Upper lobe of right lung (tissue), 1 donor: ENCODE data around the gene CRHR1. TPM values are rescaled to one million over a fixed set of nuclear protein-coding genes. Genes with fewer than 3 reads are reported as not detected.

Source experiments
- ATAC-seq: fragments of 200-7000 bp; cut with Tn5 transposase; one replicate; pipeline ENCODE4 v1.9.1; 2020; ENCODE audit warnings: mild to moderate bottlenecking, moderate library complexity
- DNase-seq: peaks from one replicate; pipeline ENCODE4 v3.0.0-alpha.2; 2020
- H3K27ac ChIP-seq: fragments of 200-600 bp; one replicate; pipeline ENCODE4 v1.8.0; 2022
- H3K27me3 ChIP-seq: fragments of 200-600 bp; one replicate; pipeline ENCODE4 v1.8.0; 2022; ENCODE audit warnings: mild to moderate bottlenecking
- H3K36me3 ChIP-seq: fragments of 200-600 bp; one replicate; pipeline ENCODE4 v1.8.0; 2022
- H3K4me1 ChIP-seq: fragments of 200-600 bp; one replicate; pipeline ENCODE4 v1.8.0; 2022
- H3K4me3 ChIP-seq: fragments of 200-600 bp; one replicate; pipeline ENCODE4 v1.8.0; 2022; ENCODE audit warnings: mild to moderate bottlenecking
- H3K9me3 ChIP-seq: fragments of 200-600 bp; one replicate; pipeline ENCODE4 v1.8.0; 2022
- intact Hi-C: fragments of 100-400 bp; cut with DNase I; formaldehyde crosslinking; loops from one replicate; pipeline ENCODE4 v1.11.0; 2022
- total RNA-seq: library from RNA; stranded (reverse); fragmentation: NEBNext Ultra II Directional; extraction: Animal tissue kit (Norgen Biotek cat#: 25700); gene quantifications from one replicate; pipeline ENCODE4 v1.2.1, GENCODE V29; 2021
- TF ChIP-seq, protein P1 (sequence below): fragments of 200-600 bp; IDR thresholded peaks from one replicate; pipeline ENCODE4 v1.8.0; 2022; ENCODE audit warnings: antibody characterized with exemption
- donor health status: DM: no; HTN: yes; CAD: no; lungs with severe emphysema.

CRHR1 gene
- total RNA-seq, 1 donor from 2014 or later = not detected

DNA sequence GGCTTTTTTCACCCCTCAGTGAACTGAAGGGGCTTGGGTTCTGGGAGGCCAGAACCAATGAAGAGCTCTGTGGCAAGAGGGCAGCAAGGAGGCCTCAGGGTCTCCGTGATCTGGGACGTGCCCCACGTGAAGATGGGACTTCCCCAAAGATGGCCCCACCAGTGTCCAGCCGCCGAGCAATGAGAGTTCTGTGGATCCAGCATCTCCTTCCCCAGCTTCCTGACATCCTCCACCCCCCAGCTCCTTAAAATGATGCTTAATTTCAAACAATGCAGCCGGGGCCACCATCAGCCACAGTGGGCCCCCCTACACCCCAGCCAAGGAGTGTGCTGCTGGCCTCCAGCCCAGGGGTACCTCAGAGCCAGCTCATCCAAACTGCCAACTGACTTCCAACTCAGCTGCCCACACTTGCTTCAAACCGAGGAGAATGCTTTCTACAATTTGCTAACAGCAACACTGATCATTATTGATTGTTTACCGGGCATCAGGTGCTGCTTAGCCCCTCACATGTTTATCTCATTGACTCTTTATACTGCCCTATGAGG is 54.7 kb downstream of the CRHR1 start:
- Histone ChIP-seq H3K36me3 (no peaks in the 10 kb centered on the region), H3K9me3 (no peaks in the 10 kb centered on the region), H3K4me3 (no peak overlapping the region), H3K4me1 (no peaks in the 10 kb centered on the region), H3K27me3 (no peaks in the 10 kb centered on the region), H3K27ac (no peak overlapping the region)
- intact Hi-C loops = loop anchor here (10.0 kb wide), 1 partner anchor 194 kb away; no protein-coding TSS in a partner anchor
- no peak for ATAC-seq
- TF ChIP-seq, protein P1, sequence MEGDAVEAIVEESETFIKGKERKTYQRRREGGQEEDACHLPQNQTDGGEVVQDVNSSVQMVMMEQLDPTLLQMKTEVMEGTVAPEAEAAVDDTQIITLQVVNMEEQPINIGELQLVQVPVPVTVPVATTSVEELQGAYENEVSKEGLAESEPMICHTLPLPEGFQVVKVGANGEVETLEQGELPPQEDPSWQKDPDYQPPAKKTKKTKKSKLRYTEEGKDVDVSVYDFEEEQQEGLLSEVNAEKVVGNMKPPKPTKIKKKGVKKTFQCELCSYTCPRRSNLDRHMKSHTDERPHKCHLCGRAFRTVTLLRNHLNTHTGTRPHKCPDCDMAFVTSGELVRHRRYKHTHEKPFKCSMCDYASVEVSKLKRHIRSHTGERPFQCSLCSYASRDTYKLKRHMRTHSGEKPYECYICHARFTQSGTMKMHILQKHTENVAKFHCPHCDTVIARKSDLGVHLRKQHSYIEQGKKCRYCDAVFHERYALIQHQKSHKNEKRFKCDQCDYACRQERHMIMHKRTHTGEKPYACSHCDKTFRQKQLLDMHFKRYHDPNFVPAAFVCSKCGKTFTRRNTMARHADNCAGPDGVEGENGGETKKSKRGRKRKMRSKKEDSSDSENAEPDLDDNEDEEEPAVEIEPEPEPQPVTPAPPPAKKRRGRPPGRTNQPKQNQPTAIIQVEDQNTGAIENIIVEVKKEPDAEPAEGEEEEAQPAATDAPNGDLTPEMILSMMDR = no peak
- no peak for DNase-seq

DNA sequence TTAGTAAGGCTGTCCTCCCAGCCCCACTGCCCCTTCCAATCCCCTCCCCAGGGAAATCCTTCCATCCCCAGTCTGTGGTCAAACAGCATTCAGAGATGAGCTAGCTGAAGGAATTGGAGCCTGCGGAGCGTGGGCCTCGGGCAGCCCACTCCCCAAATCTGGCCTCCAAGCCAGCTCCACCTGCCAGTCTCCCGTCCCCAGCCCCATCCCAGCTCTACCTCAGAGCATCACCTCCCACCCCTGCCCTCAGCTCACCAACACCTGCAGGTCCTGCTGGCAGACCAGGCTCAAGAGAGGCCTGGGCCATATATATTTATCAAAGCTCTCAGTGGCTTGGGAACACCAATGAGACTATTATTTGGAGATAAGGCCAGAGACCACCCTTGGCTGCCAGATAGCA is 55.3 kb downstream of the CRHR1 start:
- H3K27ac ChIP-seq = no peak overlapping the region
- DNase-seq (no peak), ATAC-seq (no peak)
- no peaks in the 10 kb centered on the region for H3K4me1 ChIP-seq
- TF ChIP-seq, protein P1 = no peak
- intact Hi-C loops = loop anchor here (10.0 kb wide), 1 partner anchor 195 kb away; no protein-coding TSS in a partner anchor
- no peak overlapping the region for H3K4me3 ChIP-seq
- H3K9me3 ChIP-seq = no peaks in the 10 kb centered on the region
- no peaks in the 10 kb centered on the region for H3K36me3 ChIP-seq
- H3K27me3 ChIP-seq = no peaks in the 10 kb centered on the region

DNA sequence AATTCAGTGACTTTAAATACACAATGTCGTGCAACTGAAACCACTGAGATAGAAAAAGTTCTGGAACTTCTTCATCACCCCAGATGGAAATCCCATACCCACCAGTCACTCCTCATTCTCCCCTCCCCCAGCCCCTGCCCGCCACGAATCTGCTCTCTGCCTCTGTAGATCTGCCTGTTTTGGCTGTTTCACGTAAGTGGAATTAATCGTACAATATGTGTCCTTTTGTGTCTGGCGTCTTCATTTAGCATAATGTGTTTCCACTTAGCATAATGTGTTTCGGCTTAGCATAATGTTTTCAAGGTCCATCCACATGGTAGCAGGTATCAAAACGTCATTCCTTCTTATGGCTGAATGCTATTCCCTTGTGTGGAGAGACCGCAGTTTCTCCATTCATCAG is 57.1 kb downstream of the CRHR1 start:
- DNase-seq = no peak
- TF ChIP-seq, protein P1 = no peak
- ATAC-seq = no peak
- no peak overlapping the region for H3K4me3 ChIP-seq
- intact Hi-C loops = no loop called here
- H3K9me3 ChIP-seq = no peaks in the 10 kb centered on the region
- no peaks in the 10 kb centered on the region for H3K27me3 ChIP-seq
- no peaks in the 10 kb centered on the region for H3K36me3 ChIP-seq
- no peaks in the 10 kb centered on the region for H3K4me1 ChIP-seq
- H3K27ac ChIP-seq = no peak overlapping the region

DNA sequence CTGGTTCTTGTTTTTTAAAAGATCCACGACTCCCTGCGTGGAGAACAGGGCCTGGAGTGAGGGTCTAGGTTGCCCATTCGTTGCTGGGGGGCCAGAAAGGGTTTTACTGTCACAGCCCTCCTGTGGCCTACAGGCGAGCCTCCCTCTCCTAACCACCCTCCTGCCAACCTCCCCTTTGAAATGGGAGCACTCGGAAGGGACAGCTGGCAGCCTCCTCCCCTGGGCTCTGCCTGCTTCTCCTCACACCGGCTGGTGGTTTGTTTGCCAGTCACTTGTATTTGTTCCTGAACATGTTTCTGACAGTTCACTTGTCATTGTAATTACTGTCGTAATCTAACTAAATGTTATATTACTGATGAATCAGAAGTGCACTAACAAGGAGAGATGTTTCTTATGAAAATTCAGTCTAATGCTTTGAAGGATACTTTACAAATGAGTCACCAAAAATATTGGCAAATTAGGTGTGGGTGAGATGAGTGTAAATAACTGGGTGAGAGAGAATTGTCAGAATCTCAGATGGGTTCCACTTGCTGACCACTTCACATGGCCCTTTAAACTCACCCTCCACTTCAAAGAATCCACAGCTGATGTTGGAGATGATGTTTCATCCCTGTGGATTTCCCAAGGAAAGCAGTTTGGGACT is 57.9 kb downstream of the CRHR1 start:
- H3K9me3 ChIP-seq = no peaks in the 10 kb centered on the region
- DNase-seq (no peak), ATAC-seq (no peak)
- no peak overlapping the region for H3K4me3 ChIP-seq
- no peaks in the 10 kb centered on the region for H3K36me3 ChIP-seq
- TF ChIP-seq, protein P1 = no peak
- no peak overlapping the region for H3K27ac ChIP-seq
- intact Hi-C loops = no loop called here
- H3K4me1 ChIP-seq = no peaks in the 10 kb centered on the region
- no peaks in the 10 kb centered on the region for H3K27me3 ChIP-seq

DNA sequence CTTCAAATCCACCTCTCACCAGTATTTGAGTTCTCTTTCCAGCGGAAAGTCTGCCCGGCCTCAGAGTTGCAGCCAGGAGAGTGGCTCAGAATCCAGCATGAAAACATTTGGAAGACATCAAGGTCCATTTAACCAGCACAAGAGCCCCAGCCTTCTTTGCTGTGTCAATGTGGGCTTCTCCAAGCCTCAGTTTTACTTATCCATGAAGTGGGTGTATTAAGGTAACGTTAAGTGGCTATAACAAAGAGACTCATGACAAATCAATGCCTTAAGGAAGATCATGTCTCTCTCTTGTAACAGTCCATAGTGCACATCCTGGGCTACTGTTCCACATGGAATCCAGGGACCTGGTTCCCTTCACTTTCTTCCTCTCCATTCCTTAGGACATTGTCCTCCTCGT is 59.6 kb downstream of the CRHR1 start:
- TF ChIP-seq, protein P1 = no peak

More for the DNA sequence above, 59.6 kb downstream of the CRHR1 start:
- no peak for DNase-seq
- no peak for ATAC-seq
- H3K36me3 ChIP-seq = no peaks in the 10 kb centered on the region
- no peak overlapping the region for H3K4me3 ChIP-seq
- no peaks in the 10 kb centered on the region for H3K27me3 ChIP-seq
- H3K4me1 ChIP-seq = no peaks in the 10 kb centered on the region
- no peaks in the 10 kb centered on the region for H3K9me3 ChIP-seq
- intact Hi-C loops = no loop called here
- no peak overlapping the region for H3K27ac ChIP-seq
